GM21367 (cell line): ENCODE results near the gene ZNF362.
"Not testable (repeated sequence)": the region's sequence is repeated elsewhere in the genome, so short reads cannot be mapped to it uniquely, and the experiment has no call there.

ENCODE experiments used
- ATAC-seq: cut with Tn5 transposase; IDR thresholded peaks from one replicate; pipeline ENCODE4 v1.9.1; 2021; ENCODE audit not compliant: unreplicated experiment

ZNF362 gene, protein sequence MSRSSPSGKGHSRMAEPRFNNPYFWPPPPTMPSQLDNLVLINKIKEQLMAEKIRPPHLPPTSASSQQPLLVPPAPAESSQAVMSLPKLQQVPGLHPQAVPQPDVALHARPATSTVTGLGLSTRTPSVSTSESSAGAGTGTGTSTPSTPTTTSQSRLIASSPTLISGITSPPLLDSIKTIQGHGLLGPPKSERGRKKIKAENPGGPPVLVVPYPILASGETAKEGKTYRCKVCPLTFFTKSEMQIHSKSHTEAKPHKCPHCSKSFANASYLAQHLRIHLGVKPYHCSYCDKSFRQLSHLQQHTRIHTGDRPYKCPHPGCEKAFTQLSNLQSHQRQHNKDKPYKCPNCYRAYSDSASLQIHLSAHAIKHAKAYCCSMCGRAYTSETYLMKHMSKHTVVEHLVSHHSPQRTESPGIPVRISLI

DNA sequence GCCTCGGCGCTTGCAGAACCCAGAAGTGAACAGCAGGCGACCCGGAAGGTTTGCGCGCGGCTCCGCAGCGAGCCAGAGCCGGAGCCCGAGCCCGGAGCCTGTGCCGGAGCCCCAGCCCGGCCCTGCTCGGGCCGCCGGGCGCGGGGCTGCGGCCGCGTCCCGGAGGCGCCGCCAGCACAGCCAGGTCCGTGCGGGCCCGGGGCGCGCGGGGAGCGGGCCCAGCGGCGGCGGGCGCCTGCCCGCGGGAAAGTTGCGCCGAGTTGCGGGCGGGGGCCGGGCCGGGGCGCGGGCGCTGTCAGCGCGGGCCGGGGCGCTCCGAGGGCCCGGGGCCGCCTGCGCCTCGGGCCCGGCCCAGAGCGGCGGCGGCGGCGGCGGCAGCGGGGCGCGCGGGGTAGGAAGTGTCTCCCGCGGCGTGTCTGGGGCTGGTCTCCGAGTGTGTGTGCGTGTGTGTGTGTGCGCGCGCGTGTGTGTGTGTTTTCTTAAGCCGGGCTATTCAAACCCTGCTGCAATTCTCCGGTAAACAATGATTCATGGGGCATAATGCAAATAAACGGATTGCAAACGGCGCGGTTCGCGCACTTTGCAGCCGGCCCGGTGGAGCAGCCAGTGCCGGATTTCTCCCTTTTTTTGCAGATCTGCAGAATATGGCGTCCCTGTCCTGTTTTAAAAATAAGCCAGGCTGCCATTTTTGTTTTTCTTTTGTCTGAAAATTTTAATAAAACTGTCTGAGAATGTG, at the start of gene ZNF362:
Gene ZNF362 (plus strand): TSS at position 22 of the 736 bp plus-strand sequence. CDS start 14,083 bp downstream, outside the sequence.
- ATAC-seq = no peak

DNA sequence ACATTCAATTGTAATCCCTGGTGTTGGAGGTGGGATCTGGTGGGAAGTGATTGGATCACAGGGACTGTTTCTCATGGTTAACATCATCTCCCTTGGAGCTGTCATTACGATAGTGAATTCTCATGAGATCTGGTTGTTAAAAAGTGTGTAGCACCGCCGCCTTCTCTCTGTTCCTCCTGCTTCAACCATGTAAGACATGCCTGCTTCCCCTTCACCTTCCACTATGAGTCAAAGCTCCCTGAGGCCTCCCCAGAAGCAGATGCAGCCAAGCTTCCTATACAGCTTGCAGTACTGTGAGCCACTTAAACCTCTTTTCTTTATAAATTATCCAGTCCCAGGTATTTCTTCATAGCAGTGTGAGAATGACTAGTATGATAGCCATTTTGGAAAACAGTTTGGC, 44.3 kb upstream of the ZNF362 start:
- no peak for ATAC-seq

DNA sequence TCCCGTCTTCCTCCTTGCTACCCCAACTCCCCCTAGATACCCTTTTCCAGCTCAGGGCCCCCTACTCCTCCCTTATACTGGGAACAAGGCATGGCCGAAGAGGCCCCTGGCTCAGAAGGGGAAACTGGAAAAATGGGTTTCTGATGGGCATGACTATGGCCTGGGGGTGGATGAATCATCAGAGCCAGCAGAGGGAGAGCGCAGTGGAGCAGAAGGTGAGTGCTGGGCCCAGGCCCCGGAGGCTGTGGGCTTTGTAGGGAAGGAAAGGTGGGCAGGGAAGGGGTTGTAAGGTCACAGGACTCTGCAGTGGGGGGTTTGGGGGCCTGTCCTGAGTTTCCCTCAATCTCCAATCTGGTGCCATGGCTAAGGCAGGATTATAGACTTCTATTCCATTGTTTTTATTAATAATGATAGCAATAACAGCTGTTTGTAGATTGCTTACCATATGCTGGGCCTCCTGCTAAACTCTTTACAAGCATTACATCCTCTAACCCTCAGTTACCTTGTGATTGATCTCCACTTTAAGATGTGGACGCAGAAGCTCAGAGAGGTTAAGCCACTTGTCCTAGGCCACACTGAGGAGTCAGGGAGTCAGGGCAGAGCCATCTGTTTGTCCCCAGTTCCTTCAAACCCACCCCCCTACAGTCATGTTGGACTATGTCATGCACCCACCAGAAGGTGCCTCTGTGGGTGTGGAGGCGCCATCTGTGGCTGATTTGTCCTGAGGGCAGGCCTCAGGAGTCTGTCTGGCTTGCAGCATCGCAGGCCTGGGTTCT, 36.2 kb upstream of the ZNF362 start:
- no peak for ATAC-seq

DNA sequence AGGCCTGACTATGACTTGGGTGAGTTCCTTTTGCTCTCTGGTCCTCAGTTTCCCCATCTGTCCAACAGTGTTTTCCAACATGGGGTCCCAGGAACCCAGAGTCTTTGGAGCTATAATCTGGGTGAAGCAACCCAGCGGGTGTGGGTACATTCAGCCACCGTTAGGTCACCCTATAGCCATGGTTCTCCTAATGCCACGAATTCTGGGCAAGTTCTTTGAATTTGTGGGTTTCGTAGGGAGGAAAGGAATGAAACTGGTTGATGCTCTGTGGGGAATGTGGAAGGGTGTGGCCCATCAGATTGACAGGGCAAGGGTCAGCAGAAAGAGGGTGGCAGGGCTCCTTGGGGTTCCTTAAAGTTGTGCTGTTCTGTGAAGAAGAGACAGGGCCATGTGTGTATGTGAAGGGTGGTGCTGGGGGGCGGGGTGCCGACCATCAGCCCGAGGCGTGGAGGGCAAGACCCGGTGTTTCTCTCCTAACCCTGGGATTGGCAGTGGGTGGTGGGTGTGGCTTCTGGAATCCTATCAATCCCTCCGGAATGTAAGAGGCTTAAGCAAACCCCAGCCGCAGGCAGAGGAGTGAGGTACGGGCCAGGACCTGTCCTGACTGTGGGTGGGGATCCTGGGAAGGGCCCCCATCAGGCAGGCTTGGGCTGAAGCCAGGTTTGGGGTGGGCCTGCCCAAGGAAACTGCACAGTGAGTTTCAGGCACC, 35.5 kb upstream of the ZNF362 start:
- ATAC-seq = no peak

DNA sequence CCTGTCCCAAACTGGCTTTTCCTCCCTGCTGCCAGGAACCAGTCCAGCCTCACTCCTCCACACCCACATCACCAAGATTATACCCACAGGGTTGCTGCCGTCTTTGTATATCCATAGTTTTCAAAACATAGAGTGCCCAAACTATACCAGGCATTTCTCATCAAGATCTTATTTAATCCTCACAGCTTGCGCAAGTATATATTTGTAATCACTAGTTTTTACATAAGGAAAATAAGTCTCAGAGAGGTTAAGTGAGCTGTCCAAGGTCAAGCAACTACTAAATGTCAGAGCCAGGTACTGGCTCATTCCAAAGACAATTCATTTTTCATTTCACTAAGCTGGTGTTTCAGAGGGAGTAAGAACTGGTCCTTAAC, 34.9 kb upstream of the ZNF362 start:
- no peak for ATAC-seq

DNA sequence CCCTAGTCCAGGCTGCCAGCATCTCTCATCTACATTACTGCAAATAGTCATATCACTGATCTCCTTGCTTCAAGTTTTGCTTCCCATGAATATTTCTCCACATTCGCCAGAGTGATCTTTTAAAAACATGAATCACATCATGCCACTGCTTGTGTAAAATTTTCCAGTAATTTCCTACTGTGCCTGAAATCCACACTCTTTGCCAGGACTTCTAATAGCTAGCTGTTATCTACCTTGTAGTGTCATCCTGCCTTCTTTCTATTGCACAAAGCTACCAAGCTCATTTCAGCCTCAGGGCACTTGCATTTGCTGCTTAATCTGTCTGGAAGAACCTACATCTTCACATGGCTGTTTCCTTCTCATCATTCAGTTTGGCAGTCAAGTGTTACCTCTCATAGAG, 33.9 kb upstream of the ZNF362 start:
- ATAC-seq = no peak

DNA sequence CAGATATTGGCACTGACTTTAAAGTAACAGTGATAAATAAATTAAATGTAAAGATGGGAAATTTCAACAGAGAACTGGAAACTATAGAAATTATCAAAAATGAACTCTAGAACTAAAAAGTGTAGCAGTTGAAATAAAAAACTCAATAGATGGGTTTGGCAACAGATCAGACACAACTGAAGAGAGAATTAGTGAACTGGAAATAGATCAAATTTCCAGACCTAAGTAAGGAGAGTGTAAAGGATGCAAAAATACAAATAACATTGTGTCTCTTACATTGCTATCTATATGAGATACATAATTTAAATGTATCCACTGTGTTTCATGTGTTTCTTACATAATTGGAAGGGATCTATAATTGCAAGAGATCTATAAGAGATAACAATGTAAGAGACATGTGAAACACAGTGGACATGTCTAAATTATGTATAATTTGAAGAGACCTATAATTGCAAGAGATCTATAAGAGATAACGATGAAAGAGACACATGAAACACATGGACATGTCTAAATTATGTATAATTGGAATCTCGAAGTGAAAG, 32.1 kb upstream of the ZNF362 start:
- ATAC-seq = no peak

DNA sequence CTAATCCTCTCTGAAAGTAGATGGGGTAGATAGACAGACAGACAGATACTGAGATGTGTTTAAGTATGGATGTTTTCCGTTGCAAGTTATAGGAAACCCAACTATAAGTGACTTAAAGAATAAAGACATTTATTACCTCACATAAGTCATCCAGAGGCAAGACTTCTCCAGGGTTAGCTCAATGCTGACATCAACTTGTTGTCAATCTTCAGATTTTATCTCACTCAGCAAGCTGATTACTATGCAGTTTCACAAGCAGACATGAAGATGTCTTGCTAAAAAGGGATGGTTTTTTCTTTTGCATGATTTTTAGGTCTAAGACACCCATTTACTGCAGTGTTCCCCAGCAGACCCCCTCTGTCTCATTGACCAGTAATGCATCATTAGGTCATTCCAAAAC, 30.7 kb upstream of the ZNF362 start:
- ATAC-seq = no peak

DNA sequence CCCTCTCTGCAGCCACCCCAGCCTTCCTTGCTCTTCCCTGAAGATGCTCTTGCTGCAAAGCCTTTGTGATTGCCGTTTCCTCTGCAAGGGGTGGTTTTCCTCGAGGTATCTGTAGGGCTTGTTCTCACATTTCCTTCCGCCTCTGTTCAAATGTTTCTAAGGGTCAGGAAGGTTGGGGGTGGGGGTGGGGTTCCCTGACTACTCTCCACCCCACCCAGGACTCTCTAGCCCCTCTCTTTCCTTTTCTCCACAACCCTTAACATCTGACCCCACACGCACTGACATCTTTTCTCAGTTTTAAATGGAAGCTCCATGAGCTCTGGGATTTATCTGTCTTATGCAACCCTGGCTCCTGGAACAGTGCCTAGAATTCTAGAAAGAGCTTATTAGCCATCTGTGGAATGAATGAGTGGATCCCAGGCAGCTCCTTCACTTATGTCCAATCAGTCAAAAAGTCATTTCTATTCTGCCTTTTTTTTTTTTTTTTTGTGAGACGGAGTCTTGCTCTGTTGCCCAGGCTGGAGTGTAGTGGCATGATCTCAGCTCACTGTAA, 27.3 kb upstream of the ZNF362 start:
- ATAC-seq = no peak

DNA sequence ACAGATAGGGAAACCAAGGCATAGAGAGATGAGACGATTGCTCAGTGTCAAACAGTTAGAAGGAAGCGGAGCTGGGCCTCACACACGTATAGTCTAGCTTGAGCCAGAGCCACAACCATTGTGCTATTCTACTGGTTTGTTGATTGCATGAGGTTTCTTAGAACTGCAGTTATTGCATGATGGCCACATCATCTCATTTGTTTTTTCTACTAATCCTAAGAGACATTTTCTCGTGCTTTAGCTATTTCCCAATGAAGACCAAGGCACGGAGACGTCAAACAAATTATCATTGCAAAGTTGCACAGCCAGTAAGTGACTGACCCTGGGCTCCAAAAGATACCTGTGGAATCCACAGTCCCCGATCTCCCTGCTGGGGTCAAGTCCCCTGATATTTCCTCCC, 25.1 kb upstream of the ZNF362 start:
- no peak for ATAC-seq

DNA sequence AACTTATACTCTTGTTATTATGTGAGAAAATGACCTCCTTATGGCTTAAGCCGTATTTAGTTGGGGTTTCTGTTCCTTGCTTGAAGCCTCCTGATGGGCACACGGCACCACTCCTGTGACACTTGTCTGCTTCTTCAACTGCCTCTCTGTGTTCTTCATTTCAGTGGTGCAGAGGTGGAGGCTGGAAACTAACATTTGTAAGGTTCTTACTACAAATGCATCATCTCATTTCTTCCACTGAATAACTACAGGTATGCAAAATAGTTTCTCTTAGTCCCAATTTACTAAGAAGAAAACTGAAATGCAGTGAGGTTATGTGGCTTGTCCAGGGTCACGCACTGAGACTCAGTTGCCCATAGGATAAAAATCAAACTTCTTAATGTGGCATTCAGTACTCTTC, 23.6 kb upstream of the ZNF362 start:
- ATAC-seq = no peak

DNA sequence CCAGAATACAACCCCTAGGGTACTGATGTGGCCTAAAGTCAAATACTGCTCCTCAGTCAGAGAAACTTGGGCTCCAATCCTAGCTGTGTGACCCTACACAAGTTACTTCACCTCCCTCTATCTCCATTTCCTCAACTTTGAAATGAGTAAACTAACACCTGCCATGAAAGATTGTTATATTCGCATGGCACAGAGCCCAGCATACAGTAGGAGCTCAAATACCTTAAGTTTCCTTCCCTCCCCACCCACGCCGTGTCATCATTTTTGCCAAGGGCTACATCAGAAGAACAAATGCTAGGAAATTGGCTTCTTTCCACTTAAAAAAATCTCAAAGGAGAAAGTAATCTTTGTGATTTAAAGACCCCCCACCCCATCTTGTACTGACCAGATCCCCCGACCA, 22.2 kb upstream of the ZNF362 start:
- no peak for ATAC-seq

DNA sequence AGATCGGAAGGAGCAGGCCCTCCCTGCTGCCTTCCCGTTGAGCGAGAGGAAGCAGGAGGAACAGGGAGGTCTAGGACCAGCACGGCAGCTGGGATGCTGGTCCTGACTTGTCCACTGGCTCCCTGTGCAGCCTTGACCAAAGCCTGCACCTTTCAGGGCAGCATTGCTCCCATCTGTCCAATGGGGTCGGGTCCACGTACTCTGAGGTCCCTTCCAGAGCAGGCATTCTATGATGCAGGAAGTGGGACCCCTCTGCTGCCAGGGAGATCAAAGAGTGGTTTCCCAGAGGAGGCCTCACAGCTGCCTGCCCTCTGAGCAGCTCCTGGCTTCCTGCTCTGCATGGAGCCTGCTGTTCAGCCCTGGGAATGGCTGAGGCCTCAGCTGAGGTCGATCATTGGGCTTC, 21.7 kb upstream of the ZNF362 start:
- no peak for ATAC-seq

DNA sequence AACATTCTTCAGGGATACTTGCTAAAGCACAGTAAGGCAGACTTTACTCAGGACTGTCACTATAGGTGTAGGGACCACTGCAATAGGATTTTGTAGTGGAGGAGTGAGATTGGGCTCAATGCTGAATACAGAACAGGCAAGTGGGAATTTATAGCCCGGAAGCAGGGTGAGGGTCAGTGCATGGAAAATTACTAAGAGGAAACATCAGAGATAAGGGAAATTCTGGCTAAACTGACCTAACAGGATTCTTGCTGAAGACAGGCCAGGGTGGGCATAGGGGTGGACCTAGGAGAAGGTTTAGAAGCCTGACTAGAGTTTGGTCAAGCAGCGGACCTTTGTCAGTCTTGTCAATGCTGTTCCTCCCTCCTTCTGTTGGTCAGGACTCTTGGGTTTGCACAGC, 20.8 kb upstream of the ZNF362 start:
- ATAC-seq = no peak

DNA sequence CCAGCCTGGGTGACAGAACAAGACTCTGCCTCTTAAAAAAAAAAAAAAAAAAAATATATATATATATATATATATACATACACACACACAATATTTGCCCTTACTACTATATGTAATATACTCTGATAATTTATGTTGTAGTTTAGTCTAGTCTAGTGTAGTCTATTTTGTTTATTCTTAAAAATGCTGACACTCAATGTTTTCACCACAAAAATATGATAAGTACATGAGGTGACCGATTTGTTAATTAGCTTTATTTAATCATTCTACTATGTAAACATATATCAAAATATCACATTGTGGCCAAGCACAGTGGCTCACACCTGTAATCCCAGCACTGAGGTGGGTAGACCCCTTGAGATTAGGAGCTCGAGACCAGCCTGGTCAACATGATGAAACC, 19.8 kb upstream of the ZNF362 start:
- ATAC-seq = no peak

DNA sequence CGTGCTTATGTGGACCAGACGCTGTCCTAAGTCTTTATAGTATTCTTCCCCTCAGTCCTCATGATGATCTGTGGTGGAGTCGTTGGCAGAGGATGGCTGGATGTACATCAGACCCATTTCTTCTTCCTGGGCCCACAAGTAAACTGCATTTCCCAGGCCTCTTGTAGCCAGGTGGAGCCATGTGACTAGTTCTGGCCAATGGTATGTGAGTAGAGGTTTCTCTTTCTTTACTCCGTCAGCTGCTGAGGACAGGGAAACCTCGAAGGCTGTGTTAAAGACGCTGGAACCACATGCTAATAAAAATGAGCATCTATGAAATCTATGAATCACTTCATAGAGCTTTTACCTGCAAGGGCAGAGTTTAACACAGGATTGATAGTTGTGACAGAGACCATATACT, 18.7 kb upstream of the ZNF362 start:
- ATAC-seq = no peak

DNA sequence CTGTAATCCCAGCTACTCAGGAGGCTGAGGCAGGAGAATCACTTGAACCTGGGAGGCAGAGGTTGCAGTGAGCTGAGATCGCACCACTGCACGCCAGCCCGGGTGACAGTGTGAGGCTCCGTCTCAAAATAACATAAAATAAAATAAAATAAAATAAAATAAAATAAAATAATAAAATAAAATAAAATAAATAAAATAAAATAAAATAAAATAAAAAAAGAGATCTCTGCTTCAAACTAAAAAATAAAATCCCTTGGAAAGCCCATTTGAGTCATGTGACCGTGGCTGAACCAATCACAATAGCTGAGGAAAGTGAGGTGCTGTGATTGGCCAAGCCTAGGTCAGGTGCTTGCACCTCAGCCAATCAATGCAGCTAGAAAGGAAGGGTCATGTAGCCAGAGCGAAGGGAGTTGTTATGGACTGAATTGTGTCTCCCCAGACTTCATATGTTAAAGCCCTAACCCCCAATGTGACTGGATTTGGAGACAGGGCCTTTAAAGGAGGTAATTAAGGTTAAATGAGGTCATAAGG, 18.0 kb upstream of the ZNF362 start:
- ATAC-seq = not testable (repeated sequence)

DNA sequence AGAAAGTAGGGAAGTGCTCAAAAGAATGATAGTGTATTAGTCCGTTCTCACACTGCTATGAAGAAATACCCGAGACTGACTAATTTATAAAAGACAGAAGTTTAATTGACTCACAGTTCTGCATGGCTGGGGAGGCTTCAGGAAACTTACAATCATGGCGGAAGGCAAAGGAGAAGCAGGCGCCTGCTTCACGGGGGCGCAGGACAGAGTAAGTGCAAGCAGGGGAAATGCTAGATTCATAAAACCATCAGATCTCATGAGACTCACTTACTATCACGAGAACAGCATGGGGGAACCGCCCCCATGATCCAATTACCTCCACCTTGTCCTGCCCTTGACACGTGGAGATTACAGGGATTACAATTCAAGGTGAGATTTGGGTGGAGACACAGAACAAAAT, 16.9 kb upstream of the ZNF362 start:
- not testable (repeated sequence) for ATAC-seq

DNA sequence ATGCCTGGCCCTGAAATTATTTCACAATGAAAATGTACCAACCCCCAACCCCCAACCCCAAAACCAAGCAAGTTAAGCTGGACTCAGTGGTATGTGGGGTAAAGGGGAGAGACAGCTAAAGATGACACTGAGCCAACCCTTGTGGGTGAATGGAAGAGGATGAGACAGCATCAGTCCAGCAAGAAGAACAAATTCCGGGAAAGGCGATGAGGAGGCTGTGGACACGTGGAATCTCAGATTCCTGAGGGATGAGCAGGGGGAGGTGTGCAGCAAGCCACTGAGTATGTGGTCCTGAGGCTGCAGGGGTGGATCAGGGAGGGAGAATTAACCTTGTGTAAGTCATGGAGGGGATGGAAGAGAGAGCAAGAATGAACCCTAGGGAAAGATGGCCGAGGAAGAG, 14.4 kb upstream of the ZNF362 start:
- ATAC-seq = no peak

DNA sequence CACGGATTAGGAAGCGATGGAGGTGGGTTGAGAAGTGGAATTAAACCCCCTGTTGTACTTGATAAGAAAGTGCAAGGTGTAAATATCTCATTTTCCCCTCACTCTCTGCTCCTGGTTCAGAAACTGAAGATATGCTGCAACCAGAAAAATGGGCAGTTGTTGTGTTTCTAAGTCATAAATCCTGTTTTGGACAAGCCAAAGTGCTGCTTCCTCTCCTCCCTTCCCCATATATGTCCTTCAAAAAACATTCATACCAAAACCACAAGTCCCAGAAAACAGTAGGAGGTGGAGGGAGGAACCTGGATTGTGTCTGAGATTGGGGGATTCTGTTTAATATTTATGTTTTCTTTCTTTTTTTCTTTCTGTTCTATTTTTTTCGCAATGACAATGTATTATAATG, 13.6 kb upstream of the ZNF362 start:
- ATAC-seq = no peak
